ENCODE data around the gene MYO5B. TPM values are rescaled to one million over a fixed set of nuclear protein-coding genes. Genes with fewer than 3 reads are reported as not detected.

Gene MYO5B
- total RNA-seq, 1 experiment from 2014 or later: 32.1 TPM

DNA sequence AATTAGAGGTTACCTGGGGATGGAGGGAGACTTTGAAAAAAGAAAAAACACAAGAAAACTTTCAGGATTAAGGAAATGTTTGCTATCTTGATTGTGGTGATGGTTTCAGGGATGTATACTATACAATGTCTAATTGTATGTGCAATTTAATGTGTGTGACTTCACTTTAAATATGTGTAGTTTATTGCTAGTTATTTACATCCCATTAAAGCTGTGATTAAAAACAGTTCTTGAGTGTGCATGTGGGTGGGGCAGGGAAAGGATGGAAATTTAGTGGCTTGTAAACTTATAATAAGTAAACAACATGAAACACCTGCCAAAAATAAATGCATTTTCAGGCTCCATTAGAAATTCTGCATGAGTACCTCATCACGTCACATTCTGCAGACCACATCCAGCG, 167.0 kb downstream of the MYO5B start:
- Histone ChIP-seq H4K20me1 (ENCODE audit: insufficient read depth) (no peaks in the 10 kb centered on the region), H3K4me1 (ENCODE audit: control insufficient read depth in 1 of 2, insufficient read depth in 2 of 2, low read length in 2 of 2) (no peaks in the 10 kb centered on the region), H3K36me3 (ENCODE audit: control insufficient read depth in 1 of 2, insufficient read depth in 2 of 2, low read length in 2 of 2) (no peaks in the 10 kb centered on the region), H3K4me2 (ENCODE audit: low read length) (no peak overlapping the region), H3K9me3 (ENCODE audit: control insufficient read depth in 1 of 2, insufficient read depth in 1 of 2, low read depth in 1 of 2, low read length in 2 of 2) (peaks cover 0 to 3% of the 10 kb centered on the region in 2 experiments; a peak in 1 of 4 replicates), H3K27ac (ENCODE audit: low read depth, low read length) (no peak overlapping the region), H3K4me3 (replicated peaks in 1 of 2; ENCODE audit: low read depth in 1 of 2, low read length in 2 of 2) (no peak overlapping the region), H3K9ac (ENCODE audit: low read length) (no peak overlapping the region), H3K79me2 (ENCODE audit: insufficient read depth, low read length) (no peaks in the 10 kb centered on the region), H3K9me2 (ENCODE audit: insufficient read depth) (no peaks in the 10 kb centered on the region), H2AFZ (ENCODE audit: low read depth, low read length, poor library complexity, severe bottlenecking) (no peak overlapping the region), H3K27me3 (ENCODE audit: insufficient read depth, low read length) (no peaks in the 10 kb centered on the region)
- POLR2A ChIA-PET: no interaction called here
- ATAC-seq: no peak
- TF ChIP-seq EGR1 (IDR thresholded peaks at IDR 0.05; ENCODE audit: low read depth) (no peak), FOSL1 (IDR thresholded peaks at IDR 0.05; ENCODE audit: low read depth) (no peak), CTCF (IDR thresholded peaks at IDR 0.05 in 2 of 3, conservative IDR thresholded peaks at IDR 0.05 in 1 of 3; ENCODE audit: borderline replicate concordance in 1 of 3, insufficient read depth in 1 of 3, low read depth in 2 of 3, low read length in 2 of 3) (no peak), ELF1 (IDR thresholded peaks at IDR 0.05; ENCODE audit: borderline replicate concordance, low read depth) (no peak), SIN3A (IDR thresholded peaks at IDR 0.05; ENCODE audit: low read depth) (no peak), CBX3 (IDR thresholded peaks at IDR 0.05; ENCODE audit: low read depth) (no peak), SRF (IDR thresholded peaks at IDR 0.05; ENCODE audit: low read depth) (no peak), RAD21 (IDR thresholded peaks at IDR 0.05; ENCODE audit: low read depth) (no peak), YY1 (IDR thresholded peaks at IDR 0.05; ENCODE audit: extremely low read depth, insufficient replicate concordance, low read depth, low read length) (no peak), ZBTB33 (IDR thresholded peaks at IDR 0.05; ENCODE audit: extremely low read depth, insufficient replicate concordance, low read length) (no peak), POLR2AphosphoS5 (IDR thresholded peaks at IDR 0.05; ENCODE audit: low read depth, low read length) (no peak), TCF7L2 (IDR thresholded peaks at IDR 0.05; ENCODE audit: borderline replicate concordance, extremely low read depth, insufficient read depth, insufficient read length) (no peak), JUND (IDR thresholded peaks at IDR 0.05) (no peak), ATF3 (IDR thresholded peaks at IDR 0.05) (no peak), EZH2phosphoT487 (IDR thresholded peaks at IDR 0.05; ENCODE audit: borderline replicate concordance) (no peak)
- TF ChIP-seq, protein P1, sequence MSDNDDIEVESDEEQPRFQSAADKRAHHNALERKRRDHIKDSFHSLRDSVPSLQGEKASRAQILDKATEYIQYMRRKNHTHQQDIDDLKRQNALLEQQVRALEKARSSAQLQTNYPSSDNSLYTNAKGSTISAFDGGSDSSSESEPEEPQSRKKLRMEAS (IDR thresholded peaks at IDR 0.05): no peak
- BruUV-seq (replicated peaks): no TSS peak
- RAD21 ChIA-PET (ENCODE audit: low non-redundant PET in 1 of 2, low total read pairs in 2 of 2, uncharacterized antibody in 2 of 2, unreplicated experiment in 2 of 2): no interaction called here
- intact Hi-C loops (cut with micrococcal nuclease): no loop called here
- CTCF ChIA-PET: no interaction called here
- no peak for DNase-seq (ENCODE audit: low read depth, low spot score)
